ENCODE data around the gene PCDHB10.
"Not testable (repeated sequence)": the region's sequence is repeated elsewhere in the genome, so short reads cannot be mapped to it uniquely, and the experiment has no call there.

DNA sequence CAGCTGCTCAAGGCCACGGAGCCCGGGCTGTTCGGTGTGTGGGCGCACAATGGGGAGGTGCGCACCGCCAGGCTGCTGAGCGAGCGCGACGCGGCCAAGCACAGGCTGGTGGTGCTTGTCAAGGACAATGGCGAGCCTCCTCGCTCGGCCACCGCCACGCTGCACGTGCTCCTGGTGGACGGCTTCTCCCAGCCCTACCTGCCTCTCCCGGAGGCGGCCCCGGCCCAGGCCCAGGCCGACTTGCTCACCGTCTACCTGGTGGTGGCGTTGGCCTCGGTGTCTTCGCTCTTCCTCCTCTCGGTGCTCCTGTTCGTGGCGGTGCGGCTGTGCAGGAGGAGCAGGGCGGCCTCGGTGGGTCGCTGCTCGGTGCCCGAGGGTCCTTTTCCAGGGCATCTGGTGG lies 3.0 kb upstream of the PCDHB10 start:
- not testable (repeated sequence) for TF ChIP-seq POLR2AphosphoS5 (IDR thresholded peaks at IDR 0.05; ENCODE audit: borderline replicate concordance, low read depth, low read length); EZH2 (IDR thresholded peaks at IDR 0.05); FOXP2 (optimal IDR thresholded peaks at IDR 0.05; ENCODE audit: control extremely low read depth, extremely low read length, insufficient read depth)

All from SK-N-MC (cell line).